Activated CD8-positive, alpha-beta memory T cell treated with anti-CD3 and anti-CD28 coated beads, Interleukin-2, amount 10 ng/mL, durations not matched to agents 7 days and 5 days (primary cell): ENCODE data around the gene LYRM1. TPM values are rescaled to one million over a fixed set of nuclear protein-coding genes. Genes with fewer than 3 reads are reported as not detected.
"Not testable (repeated sequence)": the region's sequence is repeated elsewhere in the genome, so short reads cannot be mapped to it uniquely, and the experiment has no call there.

Source experiments
- ATAC-seq: fragments of 150-1000 bp; cut with Tn5 transposase; one replicate; pipeline ENCODE4 v1.10.0; 2021; ENCODE audit warnings: moderate library complexity
- CTCF ChIA-PET: fragments of 350-600 bp; sonication (Branson Sonifier 250); formaldehyde crosslinking; loops from one replicate; lab custom pipeline; 2021; ENCODE audit warnings: antibody characterized with exemption; lab: Charles Lee
- DNase-seq: peaks from one replicate; pipeline ENCODE4 v3.0.0-alpha.2; 2020
- H3K27ac Mint-ChIP-seq: one replicate; pipeline ENCODE4 v1.8.0; 2021; ENCODE audit warnings: mild to moderate bottlenecking, mixed read lengths
- H3K27me3 Mint-ChIP-seq: one replicate; pipeline ENCODE4 v1.8.0; 2021; ENCODE audit warnings: mixed read lengths
- H3K36me3 Mint-ChIP-seq: one replicate; pipeline ENCODE4 v1.8.0; 2021; ENCODE audit warnings: mild to moderate bottlenecking, mixed read lengths
- H3K4me1 Mint-ChIP-seq: one replicate; pipeline ENCODE4 v1.8.0; 2021; ENCODE audit warnings: mixed read lengths
- H3K4me3 Mint-ChIP-seq: one replicate; pipeline ENCODE4 v1.8.0; 2021; ENCODE audit warnings: mild to moderate bottlenecking, moderate library complexity, mixed read lengths
- H3K9me3 Mint-ChIP-seq: one replicate; pipeline ENCODE4 v1.8.0; 2022; ENCODE audit warnings: low read depth, mixed read lengths
- total RNA-seq, 2 experiments: library from RNA; stranded (reverse); gene quantifications; one replicate each; pipeline ENCODE4 v1.2.3, GENCODE V29; 2021

The LYRM1 gene
- total RNA-seq, 2 experiments from 2014 or later, result 38.6 to 47.7 TPM

DNA sequence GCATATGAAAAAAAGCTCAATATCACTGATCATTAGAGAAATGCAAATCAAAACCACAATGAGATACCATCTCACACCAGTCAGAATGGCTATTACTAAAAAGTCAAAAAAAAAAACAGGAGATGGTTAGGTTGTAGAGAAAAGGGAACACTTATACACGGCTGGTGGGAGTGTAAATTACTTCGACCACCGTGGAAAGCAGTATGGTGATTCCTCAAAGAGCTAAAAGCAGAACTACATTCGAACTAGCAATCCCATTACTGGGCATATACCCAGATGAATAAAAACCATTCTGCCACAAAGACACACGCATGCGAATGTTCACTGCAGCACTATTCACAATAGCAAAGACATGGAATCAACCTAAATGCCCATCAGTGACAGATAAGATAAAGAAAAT is 36.2 kb upstream of the LYRM1 start:
- not testable (repeated sequence) for H3K9me3 Mint-ChIP-seq, H3K4me3 Mint-ChIP-seq, H3K27me3 Mint-ChIP-seq, H3K27ac Mint-ChIP-seq, ATAC-seq, DNase-seq
- Mint-ChIP-seq H3K4me1 (peaks cover 56% of the 10 kb centered on the region), H3K36me3 (peaks cover 62% of the 10 kb centered on the region)
- CTCF ChIA-PET, result interaction anchor here (1.1 to 3.0 kb wide), 2 partner anchors 9 to 10 kb away, joined by 5 to 21 read pairs; no protein-coding TSS in a partner anchor

DNA sequence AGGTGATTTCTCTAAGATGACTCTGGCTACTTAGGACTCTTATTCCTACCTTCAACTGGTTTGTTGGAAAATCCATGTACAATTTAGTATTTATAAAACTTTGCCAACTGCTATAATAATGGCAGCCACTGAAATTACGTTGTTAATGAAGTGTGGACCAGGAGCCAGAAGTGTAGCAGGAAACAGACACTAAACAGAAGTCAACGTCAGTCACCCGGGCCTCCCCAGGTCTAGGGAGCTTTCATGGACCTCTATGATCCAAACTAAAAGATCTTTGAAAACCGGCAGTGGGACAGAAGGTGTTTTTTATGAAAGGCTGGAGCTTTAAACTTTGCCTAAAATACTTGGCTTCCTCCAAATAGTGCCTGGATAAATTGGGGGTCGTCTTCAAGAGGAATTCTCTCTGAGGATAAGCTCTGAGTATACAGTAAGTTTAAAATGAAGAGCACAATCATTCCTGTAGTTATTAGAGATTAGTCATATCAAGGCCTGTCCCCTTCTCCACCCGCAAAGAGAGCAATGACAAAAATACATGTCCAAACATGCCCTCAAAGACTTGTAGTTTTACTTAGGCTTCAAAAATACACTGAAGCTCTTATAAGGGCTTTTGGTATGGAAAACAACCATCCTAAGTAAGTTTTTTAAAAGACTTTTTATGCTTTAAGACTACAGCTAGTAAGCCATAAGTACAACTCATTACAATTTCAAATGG is 35.0 kb upstream of the LYRM1 start:
- H3K4me3 Mint-ChIP-seq, result no peak overlapping the region
- H3K4me1 Mint-ChIP-seq, result peaks cover 66% of the 10 kb centered on the region
- H3K27me3 Mint-ChIP-seq, result no peaks in the 10 kb centered on the region
- DNase-seq (no peak), ATAC-seq (peak; percentile 84)
- peak overlapping the region; percentile 86 for H3K27ac Mint-ChIP-seq
- CTCF ChIA-PET, result interaction anchor here (0.8 to 3.0 kb wide), 9 partner anchors 8 to 102 kb away, joined by 3 to 21 read pairs (median 5); partner anchors contain the start of genes ACSM3, DCUN1D3 and LYRM1
- no peaks in the 10 kb centered on the region for H3K9me3 Mint-ChIP-seq
- peaks cover 56% of the 10 kb centered on the region for H3K36me3 Mint-ChIP-seq

DNA sequence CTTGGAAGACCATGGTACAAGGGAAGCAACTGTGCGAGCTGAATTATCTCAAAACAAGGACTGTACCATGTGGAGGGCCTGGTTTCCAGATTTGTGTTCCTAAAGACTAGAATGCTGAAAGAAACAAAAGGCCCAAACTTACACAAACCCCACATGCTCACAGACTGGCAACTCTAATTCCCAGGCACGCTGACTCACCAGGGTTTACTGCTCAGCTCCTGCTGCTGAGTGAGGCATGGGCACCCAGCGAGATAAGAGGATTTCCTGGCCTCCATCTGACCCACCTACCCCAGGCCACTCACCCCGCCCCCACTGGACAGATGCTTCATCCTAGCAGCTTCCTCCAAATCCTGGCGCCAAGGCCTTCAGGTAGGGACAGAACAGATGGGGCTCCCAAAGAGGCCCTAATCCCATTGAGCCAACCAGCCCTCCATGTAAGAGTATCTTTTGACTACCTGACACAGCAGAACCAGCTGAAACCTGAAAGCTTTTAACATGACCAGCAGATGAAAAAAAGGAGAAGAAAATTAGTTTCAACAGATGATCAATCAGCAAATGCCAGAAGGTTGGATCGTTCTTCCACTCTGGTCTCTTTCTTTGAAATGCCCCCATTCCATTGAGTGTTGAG is 34.3 kb upstream of the LYRM1 start:
- ATAC-seq (peak; percentile 47), DNase-seq (peak; percentile 43)
- peaks cover 55% of the 10 kb centered on the region for H3K36me3 Mint-ChIP-seq
- H3K27me3 Mint-ChIP-seq, result no peaks in the 10 kb centered on the region
- CTCF ChIA-PET, result interaction anchor here (0.8 to 3.0 kb wide), 9 partner anchors 9 to 103 kb away, joined by 3 to 21 read pairs (median 5); partner anchors contain the start of genes ACSM3, DCUN1D3 and LYRM1
- H3K9me3 Mint-ChIP-seq, result no peaks in the 10 kb centered on the region
- H3K27ac Mint-ChIP-seq, result peak overlapping the region; percentile 86
- no peak overlapping the region for H3K4me3 Mint-ChIP-seq
- peaks cover 73% of the 10 kb centered on the region for H3K4me1 Mint-ChIP-seq

DNA sequence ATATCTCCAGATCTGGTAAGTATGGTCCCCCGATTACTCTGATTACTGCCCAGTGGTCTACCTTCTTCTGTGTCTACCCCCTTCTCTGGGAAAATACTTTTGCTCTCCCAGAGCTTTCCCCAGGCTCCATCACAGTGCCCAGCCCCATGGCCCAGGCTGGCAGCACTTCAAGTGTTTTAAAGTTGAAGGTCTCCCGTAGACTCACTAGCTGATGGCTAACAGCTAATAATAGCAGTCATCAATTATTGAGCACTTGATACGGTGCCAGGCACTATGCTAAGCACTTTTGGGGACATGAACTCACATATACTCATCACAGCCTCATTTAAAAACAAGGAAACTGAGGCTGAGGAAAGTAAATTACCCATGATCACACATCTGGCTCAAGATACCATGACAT is 33.8 kb upstream of the LYRM1 start:
- no peaks in the 10 kb centered on the region for H3K9me3 Mint-ChIP-seq
- CTCF ChIA-PET, result interaction anchor here (1.6 to 3.0 kb wide), 6 partner anchors 8 to 103 kb away, joined by 3 to 21 read pairs (median 9); partner anchors contain the start of gene ACSM3
- peak overlapping the region; percentile 86 for H3K27ac Mint-ChIP-seq
- peak; percentile 16 for DNase-seq
- no peaks in the 10 kb centered on the region for H3K27me3 Mint-ChIP-seq
- H3K4me1 Mint-ChIP-seq, result peaks cover 77% of the 10 kb centered on the region
- peaks cover 55% of the 10 kb centered on the region for H3K36me3 Mint-ChIP-seq
- no peak overlapping the region for H3K4me3 Mint-ChIP-seq
- ATAC-seq, result no peak

DNA sequence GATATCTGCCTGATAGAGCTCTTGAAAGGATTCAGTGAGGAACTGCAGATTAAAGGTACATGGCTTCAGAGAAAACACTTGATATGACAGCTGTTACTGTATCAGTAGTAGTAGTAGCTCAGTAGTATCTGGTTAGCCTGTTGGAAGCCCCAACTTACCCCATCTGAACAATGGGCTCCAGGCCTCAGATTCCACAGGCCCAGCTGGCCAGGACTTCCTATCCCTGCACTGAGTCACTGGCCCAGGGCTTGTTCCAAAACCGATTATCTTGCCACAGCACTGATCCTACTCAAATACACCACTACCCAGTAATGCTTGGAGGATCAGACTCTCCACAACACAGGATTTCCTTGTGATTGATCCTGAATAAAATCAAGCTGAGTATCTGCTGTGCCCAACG is 33.0 kb upstream of the LYRM1 start:
- H3K27ac Mint-ChIP-seq, result peak overlapping the region; percentile 57
- no peak overlapping the region for H3K4me3 Mint-ChIP-seq
- no peaks in the 10 kb centered on the region for H3K9me3 Mint-ChIP-seq
- peaks cover 85% of the 10 kb centered on the region for H3K4me1 Mint-ChIP-seq
- CTCF ChIA-PET, result interaction anchor here (0.9 to 2.6 kb wide), 3 partner anchors 15 to 36 kb away, joined by 3 to 10 read pairs (median 3); no protein-coding TSS in a partner anchor
- DNase-seq, result no peak
- ATAC-seq, result no peak
- peaks cover 50% of the 10 kb centered on the region for H3K36me3 Mint-ChIP-seq
- no peaks in the 10 kb centered on the region for H3K27me3 Mint-ChIP-seq

DNA sequence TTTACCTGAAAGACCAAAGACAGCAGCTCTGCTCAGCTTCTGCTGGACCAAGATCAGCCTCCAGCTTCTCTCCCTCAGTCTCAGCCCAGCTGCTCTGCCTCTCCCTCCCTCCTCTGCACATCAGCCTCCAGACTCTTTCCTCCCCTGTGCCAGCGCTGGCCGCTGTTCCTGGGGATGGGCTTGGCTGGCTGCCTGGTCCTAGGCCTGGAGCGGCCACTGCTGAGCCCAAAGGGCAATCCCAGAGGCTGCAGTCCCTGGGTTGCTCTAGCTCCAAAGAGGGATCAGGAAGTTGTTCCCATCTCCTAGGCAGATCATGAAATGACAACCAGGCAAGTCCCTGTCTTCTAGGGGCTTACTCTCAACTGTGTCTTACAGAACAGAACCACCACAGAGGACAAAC is 31.7 kb upstream of the LYRM1 start:
- H3K27me3 Mint-ChIP-seq, result no peaks in the 10 kb centered on the region
- H3K4me3 Mint-ChIP-seq, result no peak overlapping the region
- ATAC-seq (no peak), DNase-seq (no peak)
- no peaks in the 10 kb centered on the region for H3K9me3 Mint-ChIP-seq
- H3K36me3 Mint-ChIP-seq, result peaks cover 43% of the 10 kb centered on the region
- peaks cover 91% of the 10 kb centered on the region for H3K4me1 Mint-ChIP-seq
- H3K27ac Mint-ChIP-seq, result no peak overlapping the region
- CTCF ChIA-PET, result interaction anchor here (1.1 to 1.4 kb wide), 2 partner anchors 18 to 25 kb away, joined by 3 read pairs; no protein-coding TSS in a partner anchor

DNA sequence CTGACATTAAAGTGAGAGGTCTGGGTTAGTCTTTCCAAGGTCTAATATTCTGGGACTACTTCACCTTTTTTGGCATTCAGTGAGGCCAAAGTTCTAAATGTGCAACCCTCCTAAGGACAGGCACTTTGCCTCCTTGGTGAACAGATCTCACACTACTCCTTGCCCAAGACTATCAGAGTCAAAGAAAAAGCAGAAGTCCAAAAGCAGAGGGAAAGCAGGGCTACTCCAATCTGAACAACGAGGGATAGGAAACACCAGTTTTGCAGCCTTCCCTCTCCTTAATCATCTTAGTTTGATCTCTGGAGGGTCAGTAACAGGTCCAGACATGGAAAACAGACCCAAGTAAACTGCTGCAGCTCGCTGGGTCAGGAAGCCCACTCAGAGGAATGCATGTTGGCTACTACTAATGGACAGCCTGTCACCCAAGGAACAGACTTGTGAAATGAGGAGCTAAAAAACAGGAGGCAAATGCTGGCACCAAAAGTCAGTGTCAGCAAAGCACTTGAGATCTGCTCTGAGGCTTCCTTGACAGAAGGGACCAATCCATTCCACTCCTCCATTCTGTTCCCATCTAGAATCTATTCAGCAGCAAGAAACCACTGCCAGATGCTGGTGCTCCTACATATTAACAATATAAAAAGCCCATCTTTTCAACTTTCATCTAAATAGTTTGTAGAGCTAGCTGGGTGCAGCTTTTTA is 30.3 kb upstream of the LYRM1 start:
- DNase-seq (no peak), ATAC-seq (no peak)
- Mint-ChIP-seq H3K4me3 (no peak overlapping the region), H3K27me3 (no peaks in the 10 kb centered on the region), H3K27ac (no peak overlapping the region), H3K36me3 (peaks cover 34% of the 10 kb centered on the region), H3K9me3 (no peaks in the 10 kb centered on the region), H3K4me1 (peaks cover 92% of the 10 kb centered on the region)
- CTCF ChIA-PET, result interaction anchor here (2.6 kb wide), 1 partner anchor 20 kb away, joined by 9 read pairs; no protein-coding TSS in a partner anchor

DNA sequence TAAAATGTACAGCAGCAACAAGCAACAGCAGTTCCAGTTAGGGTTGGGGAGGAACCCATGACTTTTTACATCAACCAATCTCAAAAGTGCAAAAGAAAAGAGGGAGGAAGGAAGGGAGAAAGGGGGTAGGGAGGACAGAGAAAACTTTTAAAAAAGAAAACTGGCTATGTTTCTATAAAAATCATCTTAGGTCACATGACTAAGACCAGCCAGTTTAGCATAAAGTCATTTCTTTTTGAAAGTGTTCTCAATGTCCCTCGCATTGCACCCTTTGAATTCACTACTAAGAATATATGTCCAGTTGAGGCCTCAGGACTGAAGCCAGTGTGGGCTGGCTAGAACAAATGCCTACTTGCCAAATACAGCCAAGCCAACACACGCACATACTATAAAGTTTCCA is 29.3 kb upstream of the LYRM1 start:
- H3K9me3 Mint-ChIP-seq, result no peaks in the 10 kb centered on the region
- peaks cover 91% of the 10 kb centered on the region for H3K4me1 Mint-ChIP-seq
- no peak overlapping the region for H3K27ac Mint-ChIP-seq
- H3K27me3 Mint-ChIP-seq, result no peaks in the 10 kb centered on the region
- DNase-seq (no peak), ATAC-seq (no peak)
- H3K36me3 Mint-ChIP-seq, result peaks cover 38% of the 10 kb centered on the region
- CTCF ChIA-PET, result interaction anchor here (1.1 to 2.6 kb wide), 2 partner anchors 21 to 25 kb away, joined by 3 to 9 read pairs; no protein-coding TSS in a partner anchor
- H3K4me3 Mint-ChIP-seq, result no peak overlapping the region

DNA sequence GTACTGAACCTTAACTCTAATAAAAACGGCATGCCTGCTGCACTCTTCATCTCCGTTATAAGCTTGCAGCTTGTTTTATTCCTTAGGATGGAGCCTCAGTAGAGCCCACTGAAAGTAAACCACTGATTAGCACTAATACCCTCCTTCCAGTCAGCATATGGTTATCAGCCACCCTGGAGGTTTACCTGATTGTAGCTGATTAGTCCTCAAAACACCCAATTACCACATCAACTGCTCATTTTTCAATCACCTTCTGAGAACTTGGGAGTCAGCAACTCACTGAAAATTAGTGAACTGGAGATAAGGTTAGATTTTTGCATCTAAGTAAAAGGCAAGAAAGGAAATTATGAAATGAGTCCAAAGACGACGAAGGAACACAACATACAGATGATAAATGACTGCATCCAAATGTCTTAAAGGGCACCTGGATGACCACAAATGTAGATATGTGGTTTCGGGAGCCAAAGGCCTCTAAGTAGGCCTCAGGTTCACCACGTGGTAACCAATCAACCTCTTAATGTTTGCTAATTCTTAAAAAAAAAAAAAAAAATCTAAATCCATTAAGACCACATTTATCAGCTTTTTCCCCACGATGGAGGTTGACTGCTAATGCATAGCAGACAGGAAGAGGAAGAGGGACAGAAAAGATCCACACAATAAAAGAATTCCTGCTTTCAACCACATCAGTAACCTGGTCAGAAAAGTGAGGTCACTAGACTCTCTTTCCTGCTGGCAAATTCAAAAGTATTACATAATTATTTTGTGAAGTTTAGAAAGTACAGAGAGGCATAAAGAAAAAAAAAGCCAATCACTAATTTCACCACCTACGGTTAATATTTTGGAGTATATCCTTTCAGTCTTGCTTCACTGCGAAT is 28.4 kb upstream of the LYRM1 start:
- H3K36me3 Mint-ChIP-seq, result peaks cover 37% of the 10 kb centered on the region
- CTCF ChIA-PET, result interaction anchor here (0.9 to 4.2 kb wide), 5 partner anchors 22 to 37 kb away, joined by 3 to 28 read pairs (median 9); no protein-coding TSS in a partner anchor
- H3K27ac Mint-ChIP-seq, result peak overlapping the region; percentile 68
- H3K4me3 Mint-ChIP-seq, result no peak overlapping the region
- H3K9me3 Mint-ChIP-seq, result no peaks in the 10 kb centered on the region
- no peaks in the 10 kb centered on the region for H3K27me3 Mint-ChIP-seq
- DNase-seq (no peak), ATAC-seq (no peak)
- H3K4me1 Mint-ChIP-seq, result peaks cover 89% of the 10 kb centered on the region

DNA sequence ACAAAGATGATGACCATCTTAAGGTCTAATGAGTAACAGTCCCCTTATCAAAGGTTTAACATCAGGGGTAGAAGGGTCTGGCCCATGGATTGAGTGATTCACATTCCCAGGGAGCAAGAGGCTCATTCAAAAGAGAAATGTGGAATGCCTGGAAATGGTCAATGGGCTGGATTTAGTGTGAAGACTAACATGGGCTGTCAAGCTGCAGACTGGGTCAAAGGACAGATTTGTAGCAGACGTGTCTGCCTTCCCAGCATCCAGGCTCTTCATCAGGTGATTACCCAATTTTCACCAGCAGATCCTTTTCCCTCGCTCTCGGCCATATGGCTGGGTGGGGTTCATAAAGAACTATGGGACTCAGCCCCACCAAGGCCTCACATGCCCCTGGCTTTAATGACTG is 27.2 kb upstream of the LYRM1 start:
- CTCF ChIA-PET, result interaction anchor here (0.9 to 4.2 kb wide), 8 partner anchors 8 to 71 kb away, joined by 3 to 28 read pairs (median 16); no protein-coding TSS in a partner anchor
- Mint-ChIP-seq H3K27ac (peak overlapping the region; percentile 98), H3K9me3 (no peaks in the 10 kb centered on the region), H3K4me1 (peaks cover 86% of the 10 kb centered on the region), H3K27me3 (no peaks in the 10 kb centered on the region), H3K4me3 (no peak overlapping the region), H3K36me3 (peaks cover 38% of the 10 kb centered on the region)
- DNase-seq, result no peak
- ATAC-seq, result no peak

DNA sequence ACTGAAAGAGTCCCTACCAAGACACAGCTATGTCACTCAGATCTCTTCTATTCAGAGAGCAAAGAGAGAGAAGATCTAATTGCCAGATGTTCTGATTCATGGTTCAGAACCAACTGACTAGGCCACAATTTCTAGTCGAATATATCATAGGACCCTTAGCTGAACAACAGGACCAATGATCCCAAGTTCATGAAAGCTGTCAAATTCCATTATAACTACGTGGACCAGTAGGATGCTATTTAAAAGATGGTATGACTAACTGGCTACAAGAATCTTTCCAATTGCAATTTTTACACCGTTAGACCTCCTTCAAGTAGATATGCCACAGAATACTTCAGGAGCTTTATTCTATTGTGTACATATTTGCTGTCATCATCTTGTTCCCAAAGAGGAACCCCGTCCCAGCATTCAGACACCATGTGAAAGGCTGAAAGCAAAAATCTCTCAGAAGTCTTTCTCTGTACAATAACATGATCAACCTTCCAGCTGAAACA is 26.4 kb upstream of the LYRM1 start:
- Mint-ChIP-seq H3K27me3 (no peaks in the 10 kb centered on the region), H3K4me1 (peaks cover 89% of the 10 kb centered on the region), H3K4me3 (peak overlapping the region; percentile 66), H3K27ac (peak overlapping the region; percentile 98), H3K36me3 (peaks cover 39% of the 10 kb centered on the region), H3K9me3 (no peaks in the 10 kb centered on the region)
- DNase-seq (no peak), ATAC-seq (peak; percentile 5)
- CTCF ChIA-PET, result interaction anchor here (0.6 to 4.2 kb wide), 17 partner anchors 8 to 283 kb away, joined by 3 to 28 read pairs (median 8); partner anchors contain the start of genes DCUN1D3, ERI2, LYRM1 and REXO5

DNA sequence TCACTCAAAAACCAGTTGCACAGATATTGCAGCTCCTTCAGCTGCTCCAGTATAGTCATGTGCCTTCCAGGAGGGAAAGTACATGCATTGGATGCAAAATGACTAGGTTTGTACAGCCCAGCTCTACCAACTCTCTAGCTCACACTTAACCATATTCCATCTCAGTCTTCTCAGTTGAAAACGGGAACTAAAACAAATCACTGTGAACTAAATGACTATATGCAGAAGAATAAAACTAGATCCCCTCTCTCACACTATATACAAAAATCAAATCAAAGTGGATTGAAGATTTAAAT is 25.3 kb upstream of the LYRM1 start:
- Mint-ChIP-seq H3K4me3 (peak overlapping the region; percentile 65), H3K27me3 (no peaks in the 10 kb centered on the region), H3K36me3 (peaks cover 39% of the 10 kb centered on the region), H3K4me1 (peaks cover 91% of the 10 kb centered on the region), H3K9me3 (no peaks in the 10 kb centered on the region), H3K27ac (peak overlapping the region; percentile 98)
- DNase-seq (no peak), ATAC-seq (peak; percentile 13)
- CTCF ChIA-PET, result interaction anchor here (0.9 to 4.2 kb wide), 12 partner anchors 8 to 69 kb away, joined by 3 to 28 read pairs (median 13); partner anchors contain the start of genes DCUN1D3, ERI2, LYRM1 and REXO5
